HG02571 (cell line): ENCODE data around the gene SP110.

Experiments used
- ATAC-seq: cut with Tn5 transposase; IDR thresholded peaks from one replicate; pipeline ENCODE4 v1.9.1; 2021; ENCODE audit warnings: mild to moderate bottlenecking, moderate library complexity; ENCODE audit not compliant: unreplicated experiment

Gene SP110

DNA sequence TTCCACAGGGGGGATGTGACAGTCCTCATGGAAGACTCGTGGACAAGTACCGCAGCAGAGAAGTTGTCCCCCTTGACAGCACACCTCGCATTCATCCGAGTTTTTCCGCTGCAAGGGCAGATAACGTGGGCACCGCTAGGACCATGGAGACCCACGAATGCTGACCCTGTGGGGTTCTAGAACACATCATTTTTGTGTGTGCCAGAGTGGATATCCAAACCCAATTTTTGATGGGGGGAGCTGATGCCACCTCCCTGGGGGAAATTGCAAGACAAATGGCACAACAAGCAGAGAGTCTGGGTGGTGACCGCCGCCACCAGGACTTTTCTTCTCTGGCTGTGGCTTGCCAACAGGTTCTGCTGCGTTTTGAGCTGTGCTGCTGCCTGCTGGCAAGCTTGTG lies 46.9 kb downstream of the SP110 start:
- ATAC-seq: no peak

DNA sequence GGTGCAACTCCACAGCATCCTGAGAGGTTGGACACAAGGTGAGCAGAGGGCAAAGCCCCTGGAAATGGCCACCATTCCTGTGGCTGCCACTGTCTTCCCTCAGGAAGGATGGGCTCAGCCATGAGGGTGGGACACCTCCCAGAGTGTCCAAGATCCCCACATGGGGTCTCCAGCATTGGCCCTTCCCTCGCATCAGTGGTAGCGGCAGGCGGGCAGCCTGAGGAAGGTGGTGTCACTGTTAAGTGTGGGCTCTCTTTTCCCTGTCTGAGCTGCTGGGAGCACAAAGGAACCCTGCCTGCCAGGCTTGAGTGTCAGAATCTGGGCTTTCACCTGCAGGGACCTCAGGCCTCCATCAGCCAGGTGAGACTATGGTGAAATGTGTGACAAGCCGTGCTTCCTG lies 47.6 kb downstream of the SP110 start:
- ATAC-seq: no peak

DNA sequence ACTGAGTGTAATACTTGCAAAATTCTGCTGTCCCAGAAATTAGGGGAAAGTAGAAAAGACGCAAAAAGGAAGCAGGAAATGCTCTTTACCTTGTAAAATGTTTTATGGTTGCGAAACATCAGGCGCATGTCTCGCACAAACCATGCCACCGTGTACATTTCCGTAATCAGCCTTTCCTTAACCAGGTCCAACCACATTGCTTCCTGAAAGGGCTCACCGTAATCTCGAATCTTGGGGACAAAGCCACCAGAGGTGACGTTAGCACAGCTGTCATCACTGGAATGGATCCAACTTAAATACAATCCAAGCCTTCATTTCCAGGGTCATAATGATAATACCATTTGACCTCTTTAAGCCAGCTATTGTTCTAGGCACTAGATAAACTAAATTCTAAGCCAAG lies 49.3 kb downstream of the SP110 start:
- ATAC-seq: no peak

GRCh38 chr2:230166557-230167170 lies 53.1 kb downstream of the SP110 start:
- ATAC-seq: no peak

GRCh38 chr2:230164139-230164538 lies 55.6 kb downstream of the SP110 start:
- ATAC-seq: no peak

DNA sequence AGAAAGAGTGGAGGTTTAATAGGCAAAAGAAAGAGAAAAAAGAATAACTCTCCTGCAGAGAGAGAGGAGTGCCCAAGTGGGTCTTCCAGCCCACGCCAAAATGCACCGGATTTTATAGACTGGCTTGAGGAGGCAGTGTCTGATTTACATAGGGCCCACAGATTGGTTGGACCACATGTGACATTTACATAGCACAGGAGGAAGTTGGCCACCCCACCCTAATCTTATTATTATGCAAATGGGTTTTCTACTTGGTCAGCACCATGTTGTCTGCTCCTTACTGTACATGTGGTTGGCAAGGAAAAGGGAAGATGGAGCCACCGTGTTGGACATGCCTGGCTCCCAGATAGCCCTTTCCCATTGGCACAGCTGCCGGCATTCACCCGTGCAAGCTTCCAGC lies 56.8 kb downstream of the SP110 start:
- no peak for ATAC-seq

DNA sequence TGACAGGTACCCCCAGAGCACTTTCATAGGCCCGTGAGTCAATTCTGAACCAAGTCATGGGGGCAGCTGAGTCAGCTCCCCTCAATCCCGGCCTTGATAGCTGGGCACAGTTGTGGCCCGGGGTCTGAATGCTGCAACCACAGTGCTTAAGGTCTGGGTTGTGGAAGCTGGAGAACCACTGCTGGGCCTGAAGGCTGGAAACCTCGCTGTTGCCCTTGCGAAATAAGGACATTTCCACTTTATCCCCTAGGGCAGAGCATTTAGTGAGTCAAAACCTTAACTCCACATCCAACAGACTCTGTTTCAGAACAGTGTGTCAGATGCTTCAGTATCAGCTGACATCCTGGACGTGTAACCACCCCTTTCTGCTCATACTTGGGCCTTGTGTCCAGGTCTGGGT lies 58.6 kb downstream of the SP110 start:
- ATAC-seq: no peak

- no peak for ATAC-seq
Observed at GRCh38 chr2:230160112-230160660, 59.6 kb downstream of the SP110 start.

- ATAC-seq: no peak
Observed at GRCh38 chr2:230158468-230158867, 61.3 kb downstream of the SP110 start.

GRCh38 chr2:230156782-230157699 lies 62.7 kb downstream of the SP110 start:
- no peak for ATAC-seq

DNA sequence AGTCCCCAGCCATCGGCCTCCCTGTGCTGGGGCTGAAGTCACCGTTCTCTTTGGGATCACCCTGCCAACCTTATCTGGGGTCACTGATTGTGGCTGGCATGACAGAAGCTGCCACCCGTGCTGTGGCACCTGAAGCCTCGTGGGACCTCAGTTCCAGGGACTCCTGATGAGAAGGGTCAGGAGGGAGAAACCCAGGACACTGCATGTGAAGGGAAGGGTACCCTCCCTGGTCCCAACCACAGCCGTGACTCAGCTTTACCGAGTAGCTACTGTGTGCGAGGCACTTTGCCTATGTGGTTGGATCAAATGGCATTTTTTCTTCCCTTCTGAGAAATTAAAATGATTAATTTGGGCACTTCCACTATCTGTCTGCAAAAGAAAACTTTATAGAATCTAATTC lies 64.4 kb downstream of the SP110 start:
- no peak for ATAC-seq

- ATAC-seq: no peak
Observed at GRCh38 chr2:230153390-230153976, 66.3 kb downstream of the SP110 start.

- no peak for ATAC-seq
Observed at GRCh38 chr2:230152334-230152733, 67.5 kb downstream of the SP110 start.

- no peak for ATAC-seq
Observed at GRCh38 chr2:230144355-230144754, 75.4 kb downstream of the SP110 start.

DNA sequence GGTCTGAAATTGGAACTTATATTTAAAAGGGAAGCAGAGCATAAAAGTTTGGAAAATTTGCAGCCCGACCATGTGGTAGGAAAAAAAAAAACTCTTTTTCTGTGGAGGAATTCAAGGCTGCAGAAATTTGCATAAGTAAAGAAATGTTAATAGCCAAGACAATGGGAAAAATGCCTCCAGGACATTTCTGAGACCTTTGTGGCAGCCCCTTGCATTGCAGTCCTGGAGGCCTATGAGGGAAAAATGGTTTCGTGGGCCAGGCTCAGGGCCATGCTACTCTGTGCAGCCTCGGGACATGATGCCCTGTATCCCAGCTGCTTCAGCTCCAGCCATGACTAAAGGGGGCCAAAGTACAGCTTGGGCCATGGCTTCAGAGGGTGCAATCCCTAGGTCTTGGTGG lies 79.1 kb downstream of the SP110 start:
- ATAC-seq: no peak

- ATAC-seq: no peak
Observed at GRCh38 chr2:230137902-230138539, 81.8 kb downstream of the SP110 start.

DNA sequence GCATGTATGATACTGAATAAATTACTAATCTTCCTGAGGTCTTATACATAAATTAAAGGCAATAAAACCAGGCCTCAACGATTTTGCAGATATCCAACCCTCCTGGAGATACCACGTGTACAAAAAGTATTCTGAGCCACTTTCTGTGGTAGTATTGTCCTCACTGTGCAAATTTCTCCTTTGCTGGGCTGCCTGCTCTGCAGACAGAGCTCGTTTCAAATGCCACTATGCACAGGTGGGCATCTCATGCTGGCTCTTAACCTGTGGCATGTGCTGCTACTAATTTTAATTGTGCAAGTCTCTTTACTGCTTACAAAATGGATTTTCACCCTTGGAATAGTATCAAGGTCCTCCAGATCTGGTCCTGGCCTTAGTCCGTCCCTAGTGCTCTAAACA lies 84.7 kb downstream of the SP110 start:
- no peak for ATAC-seq

- ATAC-seq: no peak
Observed at GRCh38 chr2:230134496-230135129, 85.2 kb downstream of the SP110 start.

DNA sequence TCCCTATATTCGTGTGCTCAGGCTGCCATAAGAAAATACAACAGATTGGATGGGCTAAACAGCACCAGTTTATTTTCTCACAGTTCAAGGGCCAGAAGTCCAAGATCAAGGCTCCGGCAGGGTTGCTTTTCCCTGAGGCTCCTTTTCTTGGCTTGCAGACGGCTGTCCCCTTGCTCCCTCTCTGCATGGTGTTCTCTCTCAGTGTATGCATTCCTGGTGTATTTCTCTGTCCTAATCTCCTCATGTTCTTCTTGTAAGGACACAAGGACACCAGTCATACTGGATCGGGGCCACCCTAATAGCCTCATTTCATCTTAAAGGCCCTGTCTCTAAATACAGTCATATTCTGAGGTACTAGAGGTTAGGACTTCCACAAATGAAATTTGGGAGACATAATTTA lies 88.4 kb downstream of the SP110 start:
- no peak for ATAC-seq

DNA sequence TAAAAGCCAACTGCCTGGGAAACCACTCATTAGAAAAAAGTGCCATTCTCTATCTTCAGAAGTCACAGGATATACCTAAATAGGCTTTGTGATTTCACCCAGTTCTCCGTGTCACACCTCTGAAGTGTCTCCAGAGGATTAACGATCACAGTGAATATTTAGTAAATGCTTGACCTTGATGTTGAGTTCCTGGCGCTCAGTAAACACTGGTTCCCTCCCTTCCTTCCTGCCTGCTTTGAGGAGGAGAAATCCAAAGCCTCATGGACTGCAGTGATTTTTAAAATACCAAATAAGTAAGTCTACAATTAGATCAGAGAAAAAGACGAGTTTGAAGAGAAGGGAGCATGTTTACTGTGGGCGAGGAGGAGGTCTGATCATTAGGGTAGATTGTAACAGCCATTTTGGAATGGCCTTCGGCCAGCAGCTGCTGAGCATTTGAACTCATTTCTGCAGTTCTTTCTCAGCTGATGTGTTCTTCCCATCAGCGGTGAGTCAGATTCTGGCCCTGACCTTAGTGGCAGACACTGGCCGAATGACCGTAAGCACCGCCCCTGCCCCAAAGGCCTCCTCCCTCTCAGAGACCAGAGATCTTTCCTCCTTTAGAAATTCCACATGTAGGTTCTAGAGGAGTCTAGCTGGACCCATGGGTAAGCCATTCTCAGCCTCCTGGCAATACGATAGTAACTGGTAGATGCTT lies 89.0 kb downstream of the SP110 start:
- ATAC-seq: no peak
